ENCODE data around the gene MPPE1. TPM values are rescaled to one million over a fixed set of nuclear protein-coding genes. Genes with fewer than 3 reads are reported as not detected.

The MPPE1 gene
- total RNA-seq, 1 experiment from 2014 or later, result 15.7 TPM

DNA sequence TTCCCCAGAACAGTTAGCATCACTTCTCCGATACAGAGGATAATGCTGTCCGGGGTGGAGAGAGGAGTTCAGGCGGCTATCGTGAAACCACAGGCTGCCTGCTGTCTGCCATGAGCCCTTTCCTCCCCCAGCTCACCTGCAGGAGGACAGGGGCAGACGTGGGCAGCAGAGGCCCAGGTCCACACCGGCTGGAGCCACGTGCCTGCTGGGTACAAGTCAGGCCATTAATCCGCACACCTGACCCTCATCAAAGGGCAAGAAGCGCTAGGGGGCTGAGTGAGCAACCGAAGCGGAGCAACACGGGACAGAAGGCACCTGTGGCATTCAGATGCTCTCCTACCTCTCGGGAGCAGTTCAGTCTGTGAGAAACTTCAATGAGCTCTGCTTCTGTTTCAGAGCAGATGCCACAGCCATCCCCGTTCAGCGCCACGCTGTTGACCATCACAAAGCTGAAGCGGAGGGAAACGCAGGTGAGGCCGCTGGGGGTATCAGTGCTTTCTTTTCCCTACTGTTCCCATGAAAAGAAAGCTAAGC, 21.5 kb downstream of the MPPE1 start:
- Mint-ChIP-seq H3K4me1 (ENCODE audit: insufficient read depth, unreplicated experiment) (peaks cover 6% of the 10 kb centered on the region), H3K36me3 (ENCODE audit: insufficient read depth, unreplicated experiment) (peaks cover 41% of the 10 kb centered on the region), H3K9me3 (ENCODE audit: unreplicated experiment) (no peaks in the 10 kb centered on the region), H3K27ac (ENCODE audit: low read depth, unreplicated experiment) (no peak overlapping the region), H3K27me3 (ENCODE audit: insufficient read depth, unreplicated experiment) (no peaks in the 10 kb centered on the region), H3K4me3 (ENCODE audit: unreplicated experiment) (no peak overlapping the region)
- no peak for DNase-seq (ENCODE audit: unreplicated experiment)
- TF ChIP-seq, protein P1, sequence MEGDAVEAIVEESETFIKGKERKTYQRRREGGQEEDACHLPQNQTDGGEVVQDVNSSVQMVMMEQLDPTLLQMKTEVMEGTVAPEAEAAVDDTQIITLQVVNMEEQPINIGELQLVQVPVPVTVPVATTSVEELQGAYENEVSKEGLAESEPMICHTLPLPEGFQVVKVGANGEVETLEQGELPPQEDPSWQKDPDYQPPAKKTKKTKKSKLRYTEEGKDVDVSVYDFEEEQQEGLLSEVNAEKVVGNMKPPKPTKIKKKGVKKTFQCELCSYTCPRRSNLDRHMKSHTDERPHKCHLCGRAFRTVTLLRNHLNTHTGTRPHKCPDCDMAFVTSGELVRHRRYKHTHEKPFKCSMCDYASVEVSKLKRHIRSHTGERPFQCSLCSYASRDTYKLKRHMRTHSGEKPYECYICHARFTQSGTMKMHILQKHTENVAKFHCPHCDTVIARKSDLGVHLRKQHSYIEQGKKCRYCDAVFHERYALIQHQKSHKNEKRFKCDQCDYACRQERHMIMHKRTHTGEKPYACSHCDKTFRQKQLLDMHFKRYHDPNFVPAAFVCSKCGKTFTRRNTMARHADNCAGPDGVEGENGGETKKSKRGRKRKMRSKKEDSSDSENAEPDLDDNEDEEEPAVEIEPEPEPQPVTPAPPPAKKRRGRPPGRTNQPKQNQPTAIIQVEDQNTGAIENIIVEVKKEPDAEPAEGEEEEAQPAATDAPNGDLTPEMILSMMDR (IDR thresholded peaks at IDR 0.05; ENCODE audit: unreplicated experiment), result no peak
- no TSS peak for BruUV-seq (replicated peaks)
- ChIA-PET POLR2A (interaction anchor here (0.6 kb wide), 1 partner anchor 9 kb away, joined by 3 read pairs; no protein-coding TSS in a partner anchor), CTCF (interaction anchor here (0.7 to 2.4 kb wide), 2 partner anchors 159 to 231 kb away, joined by 3 to 5 read pairs; no protein-coding TSS in a partner anchor)
- intact Hi-C loops (cut with micrococcal nuclease), result no loop called here

DNA sequence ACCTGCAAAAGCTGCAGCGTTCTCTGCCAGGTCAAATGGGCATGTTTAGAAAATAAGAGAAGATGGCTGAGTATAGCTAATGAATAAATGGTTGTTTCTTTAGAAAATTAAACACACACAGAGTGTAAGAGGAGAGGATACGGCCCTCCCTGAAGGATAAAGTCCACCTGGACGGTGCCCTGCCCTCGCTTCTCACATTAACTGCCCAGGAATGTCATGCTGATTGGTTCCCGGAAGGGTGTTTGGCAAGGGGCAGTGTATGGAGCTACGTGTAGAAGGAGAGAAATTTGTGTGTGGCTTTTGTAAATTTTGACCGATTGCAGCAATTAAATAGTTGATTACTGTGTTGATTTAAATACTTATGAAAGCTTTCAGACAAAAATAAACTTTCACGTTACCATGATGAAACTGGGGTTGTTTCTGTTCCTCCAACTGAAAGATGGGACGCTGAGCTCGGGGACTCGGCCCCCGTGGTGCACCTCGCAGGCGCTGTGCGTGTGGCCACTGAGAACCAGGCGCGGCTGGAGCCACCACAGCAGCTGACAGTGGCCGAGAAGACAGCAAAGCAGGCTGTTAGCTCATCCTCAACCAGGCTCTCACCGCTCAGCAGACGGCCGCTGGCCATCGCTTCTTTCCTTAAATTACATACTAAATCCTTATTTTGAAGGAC, 22.7 kb downstream of the MPPE1 start:
- Mint-ChIP-seq H3K4me3 (ENCODE audit: unreplicated experiment) (no peak overlapping the region), H3K4me1 (ENCODE audit: insufficient read depth, unreplicated experiment) (peaks cover 6% of the 10 kb centered on the region), H3K9me3 (ENCODE audit: unreplicated experiment) (no peaks in the 10 kb centered on the region), H3K36me3 (ENCODE audit: insufficient read depth, unreplicated experiment) (peaks cover 34% of the 10 kb centered on the region), H3K27ac (ENCODE audit: low read depth, unreplicated experiment) (no peak overlapping the region), H3K27me3 (ENCODE audit: insufficient read depth, unreplicated experiment) (no peaks in the 10 kb centered on the region)
- TF ChIP-seq, protein P1 (IDR thresholded peaks at IDR 0.05; ENCODE audit: unreplicated experiment), result no peak
- DNase-seq (ENCODE audit: unreplicated experiment), result no peak
- BruUV-seq (replicated peaks), result no TSS peak
- CTCF ChIA-PET, result interaction anchor here (1.4 kb wide), 1 partner anchor 152 kb away, joined by 6 read pairs; no protein-coding TSS in a partner anchor
- POLR2A ChIA-PET, result interaction anchor here (0.6 kb wide), 2 partner anchors 8 to 95 kb away, joined by 3 read pairs; no protein-coding TSS in a partner anchor
- intact Hi-C loops (cut with micrococcal nuclease), result no loop called here

DNA sequence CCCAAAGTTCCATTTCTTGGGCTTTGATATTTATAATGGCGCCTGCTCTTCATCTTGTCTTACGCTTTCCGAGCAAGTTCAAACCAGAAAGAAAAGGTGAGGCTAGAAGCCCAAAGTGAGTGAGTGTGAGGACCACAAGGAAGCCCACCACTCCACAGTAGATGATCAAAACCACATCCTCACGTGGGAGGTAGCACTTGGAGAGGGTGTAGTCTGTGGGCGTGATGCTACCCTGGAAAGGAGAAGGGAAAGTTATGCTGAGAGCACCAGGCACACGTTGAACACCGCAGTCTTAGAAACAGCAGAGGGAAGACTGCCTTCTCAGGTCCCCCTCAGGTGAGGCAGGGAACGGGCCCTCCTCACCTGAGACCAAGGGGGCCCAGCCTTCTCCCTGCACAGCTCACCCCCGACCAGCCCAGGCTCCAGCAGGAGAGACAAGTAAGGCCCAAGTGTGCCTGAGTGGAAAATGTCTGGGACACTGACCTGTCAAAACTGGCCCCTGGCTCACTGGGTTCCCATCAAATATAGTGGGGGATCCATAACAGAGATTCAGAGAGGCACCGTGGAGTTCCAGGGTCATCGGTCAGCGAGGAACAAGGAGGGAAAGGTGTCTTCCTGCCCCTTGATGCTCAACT, 23.6 kb downstream of the MPPE1 start:
- Mint-ChIP-seq H3K27me3 (ENCODE audit: insufficient read depth, unreplicated experiment) (no peaks in the 10 kb centered on the region), H3K36me3 (ENCODE audit: insufficient read depth, unreplicated experiment) (peaks cover 25% of the 10 kb centered on the region), H3K4me1 (ENCODE audit: insufficient read depth, unreplicated experiment) (peaks cover 6% of the 10 kb centered on the region), H3K27ac (ENCODE audit: low read depth, unreplicated experiment) (no peak overlapping the region), H3K9me3 (ENCODE audit: unreplicated experiment) (no peaks in the 10 kb centered on the region), H3K4me3 (ENCODE audit: unreplicated experiment) (no peak overlapping the region)
- DNase-seq (ENCODE audit: unreplicated experiment), result no peak
- TF ChIP-seq, protein P1 (IDR thresholded peaks at IDR 0.05; ENCODE audit: unreplicated experiment), result no peak
- CTCF ChIA-PET, result interaction anchor here (1.4 kb wide), 1 partner anchor 151 kb away, joined by 6 read pairs; no protein-coding TSS in a partner anchor
- intact Hi-C loops (cut with micrococcal nuclease), result no loop called here
- BruUV-seq (replicated peaks), result no TSS peak
- POLR2A ChIA-PET, result interaction anchor here (0.6 kb wide), 1 partner anchor 9 kb away, joined by 3 read pairs; no protein-coding TSS in a partner anchor

DNA sequence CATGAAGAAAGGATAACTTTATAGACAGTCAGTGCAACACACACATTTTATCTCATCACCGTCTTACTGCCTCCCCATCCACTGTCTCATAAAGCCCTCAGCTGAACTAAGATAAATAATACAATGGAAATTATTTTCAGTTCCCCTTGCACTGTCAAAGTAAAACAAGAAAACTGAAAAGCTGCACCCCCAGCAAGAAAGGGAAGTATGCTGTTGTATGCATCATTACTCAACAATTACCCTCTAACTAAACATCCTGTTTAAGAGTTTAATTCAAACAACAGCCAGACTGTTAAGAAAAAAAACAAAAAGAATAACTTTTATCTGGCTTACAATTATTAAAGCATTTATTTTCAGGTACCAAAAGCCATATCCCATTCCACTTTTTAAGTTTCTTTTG, 25.0 kb downstream of the MPPE1 start:
- Mint-ChIP-seq H3K9me3 (ENCODE audit: unreplicated experiment) (no peaks in the 10 kb centered on the region), H3K36me3 (ENCODE audit: insufficient read depth, unreplicated experiment) (peaks cover 19% of the 10 kb centered on the region), H3K27ac (ENCODE audit: low read depth, unreplicated experiment) (no peak overlapping the region), H3K27me3 (ENCODE audit: insufficient read depth, unreplicated experiment) (no peaks in the 10 kb centered on the region), H3K4me1 (ENCODE audit: insufficient read depth, unreplicated experiment) (peaks cover 6% of the 10 kb centered on the region), H3K4me3 (ENCODE audit: unreplicated experiment) (no peak overlapping the region)
- ChIA-PET POLR2A (no interaction called here), CTCF (interaction anchor here (0.7 to 1.1 kb wide), 2 partner anchors 111 to 150 kb away, joined by 3 read pairs; no protein-coding TSS in a partner anchor)
- DNase-seq (ENCODE audit: unreplicated experiment), result no peak
- TF ChIP-seq, protein P1 (IDR thresholded peaks at IDR 0.05; ENCODE audit: unreplicated experiment), result no peak
- no TSS peak for BruUV-seq (replicated peaks)
- intact Hi-C loops (cut with micrococcal nuclease), result no loop called here

Measured in MCF 10A (cell line).